ENCODE measurements around the gene LRRC10B.

Gene LRRC10B

GRCh38 chr11:61480261-61480993 is 28.1 kb upstream of the LRRC10B start:
- Mint-ChIP-seq H3K9me3 (no peaks in the 10 kb centered on the region), H3K36me3 (ENCODE audit: low read depth) (no peaks in the 10 kb centered on the region), H3K27ac (no peak overlapping the region), H3K4me3 (no peak overlapping the region), H3K4me1 (ENCODE audit: low read depth) (peaks cover 2% of the 10 kb centered on the region), H3K27me3 (peaks cover 12% of the 10 kb centered on the region)
- no peak for DNase-seq

DNA sequence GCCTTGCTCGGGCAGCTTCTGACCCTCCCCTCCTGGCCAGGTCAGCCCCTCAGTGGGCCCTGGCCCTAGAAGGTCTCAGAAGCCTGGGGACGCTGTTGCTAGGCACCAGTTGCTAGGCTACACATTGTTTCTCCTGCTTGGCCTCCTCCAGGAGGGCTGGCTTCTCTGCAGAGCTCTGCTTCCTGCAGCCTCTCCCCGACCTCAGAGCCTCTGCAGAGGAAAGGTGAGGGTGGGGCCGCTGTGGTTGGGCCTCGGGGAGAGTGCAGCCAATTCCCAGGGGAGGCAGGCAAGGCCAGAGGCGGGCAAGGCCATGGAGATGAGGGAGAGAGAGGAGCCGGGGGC is 27.6 kb upstream of the LRRC10B start:
- no peak overlapping the region for H3K27ac Mint-ChIP-seq
- H3K36me3 Mint-ChIP-seq (ENCODE audit: low read depth), result no peaks in the 10 kb centered on the region
- no peak for DNase-seq
- H3K4me3 Mint-ChIP-seq, result no peak overlapping the region
- peaks cover 2% of the 10 kb centered on the region for H3K4me1 Mint-ChIP-seq (ENCODE audit: low read depth)
- H3K9me3 Mint-ChIP-seq, result no peaks in the 10 kb centered on the region
- H3K27me3 Mint-ChIP-seq, result peaks cover 12% of the 10 kb centered on the region

DNA sequence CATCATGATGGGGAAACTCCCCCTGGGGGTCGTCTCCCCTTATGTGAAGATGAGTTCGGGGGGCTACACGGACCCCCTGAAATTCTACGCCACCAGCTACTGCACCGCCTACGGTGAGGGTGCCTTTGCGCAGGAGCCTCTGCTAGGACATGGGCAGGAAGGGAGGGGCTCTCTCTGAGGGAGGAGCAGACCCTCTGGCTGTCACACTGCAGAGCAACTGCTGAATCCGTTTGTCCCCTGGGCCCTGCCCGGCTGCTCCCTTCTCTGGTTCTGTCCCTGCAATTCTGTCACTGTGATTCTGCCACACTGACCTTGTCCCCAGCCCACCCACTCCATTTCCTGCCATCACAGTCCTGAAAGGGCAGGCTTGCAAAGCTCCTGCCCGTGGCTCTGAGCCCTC is 26.7 kb upstream of the LRRC10B start:
- Mint-ChIP-seq H3K27ac (no peak overlapping the region), H3K27me3 (peaks cover 12% of the 10 kb centered on the region), H3K9me3 (no peaks in the 10 kb centered on the region), H3K4me3 (no peak overlapping the region), H3K36me3 (ENCODE audit: low read depth) (no peaks in the 10 kb centered on the region), H3K4me1 (ENCODE audit: low read depth) (peaks cover 2% of the 10 kb centered on the region)
- no peak for DNase-seq

GRCh38 chr11:61482513-61482912 is 26.0 kb upstream of the LRRC10B start:
- DNase-seq, result peak; percentile 47
- Mint-ChIP-seq H3K27me3 (peaks cover 12% of the 10 kb centered on the region), H3K4me3 (no peak overlapping the region), H3K4me1 (ENCODE audit: low read depth) (peaks cover 2% of the 10 kb centered on the region), H3K9me3 (no peaks in the 10 kb centered on the region), H3K36me3 (ENCODE audit: low read depth) (no peaks in the 10 kb centered on the region), H3K27ac (no peak overlapping the region)

GRCh38 chr11:61484541-61484940 is 24.0 kb upstream of the LRRC10B start:
- Mint-ChIP-seq H3K4me1 (ENCODE audit: low read depth) (no peaks in the 10 kb centered on the region), H3K27me3 (peaks cover 12% of the 10 kb centered on the region), H3K4me3 (no peak overlapping the region), H3K27ac (no peak overlapping the region), H3K9me3 (no peaks in the 10 kb centered on the region), H3K36me3 (ENCODE audit: low read depth) (no peaks in the 10 kb centered on the region)
- DNase-seq, result no peak

GRCh38 chr11:61485080-61485479 is 23.5 kb upstream of the LRRC10B start:
- no peaks in the 10 kb centered on the region for H3K9me3 Mint-ChIP-seq
- no peak overlapping the region for H3K27ac Mint-ChIP-seq
- H3K27me3 Mint-ChIP-seq, result peaks cover 12% of the 10 kb centered on the region
- no peaks in the 10 kb centered on the region for H3K4me1 Mint-ChIP-seq (ENCODE audit: low read depth)
- DNase-seq, result no peak
- H3K36me3 Mint-ChIP-seq (ENCODE audit: low read depth), result no peaks in the 10 kb centered on the region
- H3K4me3 Mint-ChIP-seq, result no peak overlapping the region

DNA sequence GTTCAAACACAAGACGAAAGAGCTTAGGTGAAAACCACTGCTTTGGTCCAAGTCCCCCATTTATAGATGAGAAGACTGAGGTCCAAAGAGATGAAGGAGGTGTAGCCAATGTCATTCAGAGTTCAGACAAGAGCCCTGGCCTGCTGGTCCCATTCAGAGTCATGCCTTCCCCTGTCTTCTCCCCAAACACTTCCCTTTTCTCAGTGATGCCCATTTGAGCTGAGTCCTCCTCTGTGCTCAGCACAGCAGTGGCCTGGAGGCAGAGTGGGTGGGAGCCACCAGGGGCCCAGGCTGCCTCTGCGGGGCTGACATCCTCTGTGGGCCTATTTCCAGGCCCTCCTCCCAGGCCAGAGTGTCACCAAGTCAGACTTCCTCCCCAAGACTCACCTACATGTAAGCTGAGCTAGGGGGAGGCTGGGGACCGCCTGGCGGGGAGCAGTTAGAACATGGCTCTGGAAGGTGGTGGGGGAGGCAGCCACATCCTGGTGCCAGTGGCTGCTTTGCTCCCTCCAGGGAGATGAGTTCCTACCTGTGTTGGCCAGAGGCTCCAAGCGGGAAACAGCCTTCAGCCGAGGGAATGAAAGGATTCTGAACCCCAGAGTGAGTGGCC is 22.4 kb upstream of the LRRC10B start:
- Mint-ChIP-seq H3K27ac (no peak overlapping the region), H3K4me3 (no peak overlapping the region), H3K36me3 (ENCODE audit: low read depth) (no peaks in the 10 kb centered on the region), H3K27me3 (peaks cover 12% of the 10 kb centered on the region), H3K4me1 (ENCODE audit: low read depth) (no peaks in the 10 kb centered on the region), H3K9me3 (no peaks in the 10 kb centered on the region)
- DNase-seq, result no peak

DNA sequence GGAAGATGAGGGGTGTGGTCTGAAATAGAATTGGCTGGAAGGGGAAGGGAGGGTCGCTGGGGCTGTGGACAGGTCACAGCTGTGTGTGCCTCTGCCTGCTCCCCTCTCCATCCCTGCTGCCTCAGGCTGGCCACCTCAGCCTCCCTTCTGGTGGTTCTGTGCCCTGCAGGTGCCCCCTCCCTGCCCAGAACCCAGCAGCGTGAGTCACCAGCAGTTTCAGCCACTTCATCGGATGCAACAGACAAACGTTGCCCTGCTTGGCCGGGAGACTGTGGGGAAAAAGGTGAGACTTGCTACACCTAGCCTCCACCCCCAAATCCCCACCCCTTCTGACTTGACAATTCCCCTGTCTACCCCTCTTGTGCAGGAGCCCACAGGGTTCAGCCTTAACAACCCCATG is 21.8 kb upstream of the LRRC10B start:
- DNase-seq, result no peak
- Mint-ChIP-seq H3K4me1 (ENCODE audit: low read depth) (no peaks in the 10 kb centered on the region), H3K27me3 (peaks cover 10% of the 10 kb centered on the region), H3K36me3 (ENCODE audit: low read depth) (no peaks in the 10 kb centered on the region), H3K9me3 (no peaks in the 10 kb centered on the region), H3K4me3 (no peak overlapping the region), H3K27ac (no peak overlapping the region)

- Mint-ChIP-seq H3K4me3 (no peak overlapping the region), H3K36me3 (ENCODE audit: low read depth) (no peaks in the 10 kb centered on the region), H3K9me3 (no peaks in the 10 kb centered on the region), H3K4me1 (ENCODE audit: low read depth) (no peaks in the 10 kb centered on the region), H3K27ac (no peak overlapping the region), H3K27me3 (peaks cover 4% of the 10 kb centered on the region)
- DNase-seq, result no peak
Observed at GRCh38 chr11:61487342-61488025, 21.1 kb upstream of the LRRC10B start.

- Mint-ChIP-seq H3K4me3 (no peak overlapping the region), H3K27me3 (no peaks in the 10 kb centered on the region), H3K4me1 (ENCODE audit: low read depth) (no peaks in the 10 kb centered on the region), H3K36me3 (ENCODE audit: low read depth) (no peaks in the 10 kb centered on the region), H3K9me3 (no peaks in the 10 kb centered on the region), H3K27ac (no peak overlapping the region)
- no peak for DNase-seq
Observed at GRCh38 chr11:61488651-61489291, 19.8 kb upstream of the LRRC10B start.

DNA sequence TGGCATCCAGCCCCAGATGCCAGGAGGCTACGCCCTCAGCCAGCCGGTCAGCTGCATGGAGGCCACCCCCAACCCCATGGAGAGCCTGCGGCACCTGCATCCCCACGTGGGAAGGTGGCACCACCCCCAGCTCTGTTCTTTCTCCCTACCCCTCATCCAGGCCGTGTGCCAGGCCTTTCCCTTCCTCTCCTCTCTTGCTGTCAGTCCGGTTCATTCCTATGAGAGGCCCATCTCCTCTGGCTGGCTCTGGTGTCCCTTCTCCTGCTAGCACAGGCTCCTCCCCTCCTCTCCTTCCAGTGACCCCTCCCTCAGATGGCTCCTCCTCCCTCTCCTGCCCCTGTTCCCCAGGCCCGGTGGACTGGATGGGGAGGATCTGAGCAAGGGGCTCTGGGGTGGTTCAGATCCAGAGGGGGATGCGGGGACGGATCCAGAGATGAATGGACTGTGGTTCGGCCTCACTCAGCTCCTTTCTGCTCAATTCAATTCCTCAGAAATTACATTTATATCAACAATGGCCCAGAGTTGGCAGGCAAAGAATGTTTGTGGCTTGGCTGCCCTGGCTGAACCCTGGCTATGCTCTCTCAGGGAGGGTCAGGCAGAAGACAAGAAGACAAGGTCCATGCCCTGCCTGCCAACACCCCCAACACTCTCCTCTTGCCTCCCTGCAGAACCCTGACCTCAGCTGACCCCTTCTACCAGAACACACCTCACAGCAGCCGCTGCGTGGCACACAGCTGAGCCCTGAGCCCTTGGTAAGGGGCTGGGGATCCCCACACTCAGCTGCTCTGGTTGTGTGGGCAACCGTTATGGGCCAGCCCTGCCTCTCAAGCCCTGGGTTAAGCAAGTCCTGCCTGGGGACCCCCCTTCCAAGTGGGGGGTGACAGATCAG is 18.5 kb upstream of the LRRC10B start:
- Mint-ChIP-seq H3K27me3 (no peaks in the 10 kb centered on the region), H3K27ac (no peak overlapping the region), H3K4me3 (no peak overlapping the region), H3K36me3 (ENCODE audit: low read depth) (no peaks in the 10 kb centered on the region), H3K9me3 (no peaks in the 10 kb centered on the region), H3K4me1 (ENCODE audit: low read depth) (no peaks in the 10 kb centered on the region)
- no peak for DNase-seq

DNA sequence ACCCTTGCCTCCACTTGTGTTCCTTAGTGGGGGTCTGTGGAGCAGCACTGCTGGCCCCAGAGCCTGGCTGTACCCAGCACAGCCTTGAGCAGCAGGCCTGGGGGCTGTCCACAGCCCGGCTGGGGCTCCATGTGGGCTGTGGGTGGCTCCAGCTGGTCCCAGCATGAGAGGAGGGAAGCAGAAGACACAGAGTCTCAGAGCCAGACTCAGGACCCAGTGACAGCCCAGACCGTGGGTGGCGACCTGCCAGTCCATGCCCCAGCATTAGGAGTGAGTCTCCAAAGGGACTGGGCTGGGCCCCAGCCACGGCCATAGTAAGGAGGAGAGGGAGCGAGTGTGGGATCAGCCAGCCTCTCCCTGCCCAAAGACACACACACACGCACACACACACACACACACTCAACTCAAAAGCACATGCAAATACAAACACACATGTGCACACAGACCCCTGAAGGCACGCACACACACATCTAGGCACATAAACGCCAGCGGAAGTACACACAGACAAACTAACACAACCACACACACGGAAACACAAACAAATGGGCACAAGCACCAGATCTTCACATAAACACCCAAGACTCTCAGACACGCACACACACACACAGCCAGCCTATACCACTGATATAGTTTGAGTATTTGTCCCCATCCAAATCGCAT is 16.7 kb upstream of the LRRC10B start:
- Mint-ChIP-seq H3K4me1 (ENCODE audit: low read depth) (no peaks in the 10 kb centered on the region), H3K9me3 (no peaks in the 10 kb centered on the region), H3K27me3 (no peaks in the 10 kb centered on the region), H3K36me3 (ENCODE audit: low read depth) (no peaks in the 10 kb centered on the region), H3K27ac (no peak overlapping the region), H3K4me3 (no peak overlapping the region)
- DNase-seq, result no peak

DNA sequence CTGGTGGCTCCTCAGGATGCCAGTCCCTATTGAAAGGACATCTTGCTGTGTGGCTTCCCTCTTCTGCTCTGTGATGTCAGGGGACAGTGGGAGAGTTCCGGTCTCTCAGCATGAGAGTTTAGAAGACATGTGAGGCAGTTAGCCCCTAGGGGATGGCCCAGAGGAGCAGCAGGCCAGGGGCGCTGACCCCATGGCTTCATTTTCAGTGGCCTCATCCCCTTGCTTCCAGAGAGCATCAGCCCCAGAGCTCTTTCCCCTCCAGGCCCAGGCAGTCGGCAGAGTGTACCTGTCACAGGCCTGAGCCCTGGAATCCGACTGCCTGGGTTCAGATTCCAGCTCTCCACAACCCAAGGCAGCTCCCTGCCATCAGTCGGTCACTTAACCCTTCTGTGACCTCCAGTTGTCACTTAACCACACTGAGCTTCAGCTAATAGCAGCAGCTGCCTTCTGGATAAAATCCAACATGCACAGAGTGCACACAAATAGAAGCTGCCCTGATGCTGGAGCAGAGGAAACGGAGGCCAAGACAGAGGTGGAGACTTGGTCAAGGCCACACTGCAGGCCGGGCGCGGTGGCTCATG is 14.1 kb upstream of the LRRC10B start:
- no peaks in the 10 kb centered on the region for H3K4me1 Mint-ChIP-seq (ENCODE audit: low read depth)
- H3K36me3 Mint-ChIP-seq (ENCODE audit: low read depth), result no peaks in the 10 kb centered on the region
- H3K9me3 Mint-ChIP-seq, result no peaks in the 10 kb centered on the region
- no peaks in the 10 kb centered on the region for H3K27me3 Mint-ChIP-seq
- no peak for DNase-seq
- H3K4me3 Mint-ChIP-seq, result no peak overlapping the region
- no peak overlapping the region for H3K27ac Mint-ChIP-seq
